Measurements from ENCODE around the gene AFF4. TPM values are rescaled to one million over a fixed set of nuclear protein-coding genes. Genes with fewer than 3 reads are reported as not detected.

Gene AFF4
- total RNA-seq, 1 experiment from 2014 or later = 25.0 TPM

DNA sequence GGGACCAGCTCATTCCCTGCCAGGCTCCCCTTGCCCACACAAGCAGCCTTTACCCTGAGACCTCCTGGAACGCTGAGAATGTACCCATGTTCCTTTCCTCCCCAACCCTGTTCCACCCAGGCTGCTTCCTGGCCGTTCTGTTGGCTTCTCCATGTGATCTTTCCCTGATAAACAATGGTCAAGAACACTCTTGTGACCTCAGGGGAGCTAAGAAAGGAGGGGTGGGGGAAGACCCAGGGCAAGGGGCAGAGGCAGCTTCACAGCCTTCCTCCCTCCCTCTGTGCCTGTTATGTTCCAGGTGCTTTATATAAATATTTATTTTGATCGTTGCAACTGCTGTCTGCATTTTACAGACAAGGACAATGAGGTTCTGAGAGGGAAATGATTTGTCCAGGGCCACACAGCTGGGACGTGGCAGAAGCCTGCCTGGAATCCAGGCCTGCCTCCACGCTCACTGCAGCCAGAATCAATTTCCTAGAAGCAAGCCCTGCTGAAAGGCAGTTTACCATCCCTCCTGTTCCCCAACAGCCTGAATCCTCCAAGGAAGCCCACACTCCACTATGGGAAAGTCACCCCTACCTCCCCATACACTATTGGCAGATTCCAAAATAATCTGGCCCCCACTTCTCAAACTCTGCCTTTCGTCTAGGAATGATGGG, 136.9 kb downstream of the AFF4 start:
- DNase-seq (ENCODE audit: low read depth) = no peak

DNA sequence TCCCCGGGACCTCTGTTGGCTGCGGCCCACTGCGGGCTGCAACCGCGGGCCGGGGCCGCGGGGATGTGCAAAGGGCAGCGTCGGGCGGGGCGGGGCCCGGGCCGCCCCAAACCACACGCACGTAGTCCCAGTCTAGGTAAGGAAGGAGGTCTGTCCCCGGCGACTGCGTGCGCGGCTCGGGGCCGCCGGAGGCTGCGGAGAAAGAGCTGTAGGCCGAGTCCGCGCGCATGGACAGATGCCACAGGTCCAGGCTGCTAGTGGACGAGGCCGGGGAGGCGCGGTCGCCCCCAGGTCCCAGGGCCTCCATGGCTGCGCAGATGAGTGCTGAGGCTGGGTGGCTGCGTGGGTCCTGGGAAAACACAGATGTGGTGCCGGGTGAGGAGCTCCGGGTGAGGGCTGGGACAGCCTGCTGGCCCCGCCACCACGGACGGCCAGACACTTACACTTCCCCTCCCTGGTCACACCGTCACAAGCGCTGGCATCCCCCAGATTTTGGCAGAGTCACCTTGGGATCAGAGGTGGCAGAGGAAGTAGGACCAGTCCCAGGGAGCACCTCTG, 137.5 kb downstream of the AFF4 start:
- DNase-seq (ENCODE audit: low read depth) = no peak

Other genes with a start within 250 kb of the AFF4 start
- 10.1 and 19.3 TPM in 2 replicates for gene KIF3A, start 226.1 kb downstream of the AFF4 start, total RNA-seq (2014; rRNA removed; shearing (Covaris generic))
- gene CCNI2, start 216.2 kb downstream of the AFF4 start, total RNA-seq (2014; rRNA removed; shearing (Covaris generic)) = 0.06 and 0.09 TPM in 2 replicates
- gene SEPTIN8, start 186.4 kb downstream of the AFF4 start, total RNA-seq (2014; rRNA removed; shearing (Covaris generic)) = 27.1 and 27.2 TPM in 2 replicates
- gene SOWAHA, start 150.3 kb downstream of the AFF4 start, total RNA-seq (2014; rRNA removed; shearing (Covaris generic)) = 0.42 TPM in 1 of 2 replicates, not detected in the other
- gene SHROOM1, start 133.0 kb downstream of the AFF4 start, total RNA-seq (2014; rRNA removed; shearing (Covaris generic)) = 8.2 and 8.3 TPM in 2 replicates
- 0.17 TPM in 1 of 2 replicates, not detected in the other for gene GDF9, start 97.2 kb downstream of the AFF4 start, total RNA-seq (2014; rRNA removed; shearing (Covaris generic))
- gene UQCRQ, start 97.0 kb downstream of the AFF4 start, total RNA-seq (2014; rRNA removed; shearing (Covaris generic)) = 287 and 294 TPM in 2 replicates
- 0.17 and 0.68 TPM in 2 replicates for gene LEAP2, start 90.0 kb downstream of the AFF4 start, total RNA-seq (2014; rRNA removed; shearing (Covaris generic))
- gene ZCCHC10, start 62.9 kb upstream of the AFF4 start, total RNA-seq (2014; rRNA removed; shearing (Covaris generic)) = 29.1 and 31.3 TPM in 2 replicates
- gene HSPA4, start 88.4 kb upstream of the AFF4 start, total RNA-seq (2014; rRNA removed; shearing (Covaris generic)) = 259 and 294 TPM in 2 replicates